ENCODE data around the gene KDM4B. TPM values are rescaled to one million over a fixed set of nuclear protein-coding genes. Genes with fewer than 3 reads are reported as not detected.
"Not testable (repeated sequence)": the region's sequence is repeated elsewhere in the genome, so short reads cannot be mapped to it uniquely, and the experiment has no call there.

KDM4B gene
- 27.6 TPM for total RNA-seq
- long read RNA-seq, full-length matches to known transcripts = 8 of 56 reads
- long read RNA-seq, partial matches to known transcripts = 17 of 56 reads
- long read RNA-seq, other reads (novel, unspliced or antisense) = 31 of 56 reads

GRCh38 chr19:4968462-4969291 is at the start of gene KDM4B:
Gene KDM4B (plus strand): TSS chr19:4969113. CDS start chr19:5032891, 63,778 bp downstream.
- intact Hi-C loops (cut with DNase I) = loop anchor here (5.0 kb wide), 2 partner anchors 64 to 101 kb away; partner anchors contain the start of gene PLIN3
- DNase-seq (ENCODE audit: low spot score) = peak; percentile 99

GRCh38 chr19:4922530-4923275 is 46.2 kb upstream of the KDM4B start:
- intact Hi-C loops (cut with DNase I) = no loop called here
- DNase-seq (ENCODE audit: low spot score) = peak; percentile 85

- DNase-seq (ENCODE audit: low spot score) = no peak
- intact Hi-C loops (cut with DNase I) = no loop called here
Measured at GRCh38 chr19:4923276-4923747, 45.6 kb upstream of the KDM4B start.

- no peak for DNase-seq (ENCODE audit: low spot score)
- intact Hi-C loops (cut with DNase I) = no loop called here
Measured at GRCh38 chr19:4929186-4929585, 39.7 kb upstream of the KDM4B start.

GRCh38 chr19:4930664-4931063 is 38.2 kb upstream of the KDM4B start:
- no peak for DNase-seq (ENCODE audit: low spot score)
- intact Hi-C loops (cut with DNase I) = no loop called here

- intact Hi-C loops (cut with DNase I) = no loop called here
- no peak for DNase-seq (ENCODE audit: low spot score)
Measured at GRCh38 chr19:4932711-4933110, 36.2 kb upstream of the KDM4B start.

GRCh38 chr19:4933528-4933927 is 35.4 kb upstream of the KDM4B start:
- DNase-seq (ENCODE audit: low spot score) = no peak
- intact Hi-C loops (cut with DNase I) = no loop called here

- intact Hi-C loops (cut with DNase I) = no loop called here
- DNase-seq (ENCODE audit: low spot score) = no peak
Measured at GRCh38 chr19:4935444-4935843, 33.5 kb upstream of the KDM4B start.

GRCh38 chr19:4937060-4937459 is 31.9 kb upstream of the KDM4B start:
- intact Hi-C loops (cut with DNase I) = no loop called here
- DNase-seq (ENCODE audit: low spot score) = no peak

- DNase-seq (ENCODE audit: low spot score); intact Hi-C loops (cut with DNase I): not testable (repeated sequence)
Measured at GRCh38 chr19:4938461-4938860, 30.5 kb upstream of the KDM4B start.

GRCh38 chr19:4939466-4939865 is 29.4 kb upstream of the KDM4B start:
- no peak for DNase-seq (ENCODE audit: low spot score)
- intact Hi-C loops (cut with DNase I) = no loop called here

- intact Hi-C loops (cut with DNase I); DNase-seq (ENCODE audit: low spot score): not testable (repeated sequence)
Measured at GRCh38 chr19:4941638-4942169, 27.2 kb upstream of the KDM4B start.

GRCh38 chr19:4950650-4951049 is 18.3 kb upstream of the KDM4B start:
- intact Hi-C loops (cut with DNase I) = not testable (repeated sequence)
- DNase-seq (ENCODE audit: low spot score) = peak; percentile 82

- intact Hi-C loops (cut with DNase I) = no loop called here
- DNase-seq (ENCODE audit: low spot score) = no peak
Measured at GRCh38 chr19:4951656-4952055, 17.3 kb upstream of the KDM4B start.

GRCh38 chr19:4952945-4953344 is 16.0 kb upstream of the KDM4B start:
- intact Hi-C loops (cut with DNase I) = no loop called here
- DNase-seq (ENCODE audit: low spot score) = no peak

- not testable (repeated sequence) for DNase-seq (ENCODE audit: low spot score)
Measured at GRCh38 chr19:4954320-4955149, 14.4 kb upstream of the KDM4B start.

GRCh38 chr19:4955274-4955673 is 13.6 kb upstream of the KDM4B start:
- intact Hi-C loops (cut with DNase I) = no loop called here
- no peak for DNase-seq (ENCODE audit: low spot score)

More at GRCh38 chr19:4954320-4955149, 14.4 kb upstream of the KDM4B start:
- intact Hi-C loops (cut with DNase I) = not testable (repeated sequence)

- no peak for DNase-seq (ENCODE audit: low spot score)
- intact Hi-C loops (cut with DNase I) = no loop called here
Measured at GRCh38 chr19:4957981-4958380, 10.9 kb upstream of the KDM4B start.

GRCh38 chr19:4962085-4962619 is 6.8 kb upstream of the KDM4B start:
- no peak for DNase-seq (ENCODE audit: low spot score)
- intact Hi-C loops (cut with DNase I) = no loop called here

Measured in cardiac septum (tissue), 1 donor.